ENCODE results near the gene APMAP. TPM values are rescaled to one million over a fixed set of nuclear protein-coding genes. Genes with fewer than 3 reads are reported as not detected.

The APMAP gene
- total RNA-seq, 1 experiment from 2014 or later = 82.7 TPM

- Histone ChIP-seq H3K36me3 (ENCODE audit: control insufficient read depth in 1 of 2, insufficient read depth in 2 of 2, low read length in 2 of 2) (peaks cover 19 to 35% of the 10 kb centered on the region in 2 experiments; a peak in 3 of 4 replicates), H4K20me1 (ENCODE audit: insufficient read depth) (no peaks in the 10 kb centered on the region), H3K27ac (ENCODE audit: low read depth, low read length) (no peak overlapping the region), H3K9me3 (ENCODE audit: control insufficient read depth in 1 of 2, insufficient read depth in 1 of 2, low read depth in 1 of 2, low read length in 2 of 2) (no peaks in the 10 kb centered on the region), H3K4me3 (replicated peaks in 1 of 2; ENCODE audit: low read depth in 1 of 2, low read length in 2 of 2) (no peak overlapping the region), H3K4me2 (ENCODE audit: low read length) (no peak overlapping the region), H3K9me2 (ENCODE audit: insufficient read depth) (no peaks in the 10 kb centered on the region), H3K9ac (ENCODE audit: low read length) (no peak overlapping the region), H3K79me2 (ENCODE audit: insufficient read depth, low read length) (no peaks in the 10 kb centered on the region), H3K4me1 (ENCODE audit: control insufficient read depth in 1 of 2, insufficient read depth in 2 of 2, low read length in 2 of 2) (no peaks in the 10 kb centered on the region), H3K27me3 (ENCODE audit: insufficient read depth, low read length) (no peaks in the 10 kb centered on the region), H2AFZ (ENCODE audit: low read depth, low read length, poor library complexity, severe bottlenecking) (no peak overlapping the region)
- DNase-seq (ENCODE audit: low read depth, low spot score) (no peak), ATAC-seq (no peak)
- BruUV-seq (replicated peaks) = no TSS peak
- RAD21 ChIA-PET (ENCODE audit: low non-redundant PET in 1 of 2, low total read pairs in 2 of 2, uncharacterized antibody in 2 of 2, unreplicated experiment in 2 of 2) = no interaction called here
- POLR2A ChIA-PET = no interaction called here
- intact Hi-C loops (cut with micrococcal nuclease) = no loop called here
- CTCF ChIA-PET = no interaction called here
- TF ChIP-seq POLR2A (IDR thresholded peaks at IDR 0.05; ENCODE audit: borderline replicate concordance, extremely low read depth, insufficient read depth, insufficient read length) (no peak), ZFX (IDR thresholded peaks at IDR 0.05) (no peak), ZNF274 (IDR thresholded peaks at IDR 0.05; ENCODE audit: low read depth, low read length) (no peak), TCF7L2 (IDR thresholded peaks at IDR 0.05; ENCODE audit: borderline replicate concordance, extremely low read depth, insufficient read depth, insufficient read length) (no peak), ELF1 (IDR thresholded peaks at IDR 0.05; ENCODE audit: borderline replicate concordance, low read depth) (no peak), EZH2phosphoT487 (IDR thresholded peaks at IDR 0.05; ENCODE audit: borderline replicate concordance) (no peak), SIN3A (IDR thresholded peaks at IDR 0.05; ENCODE audit: low read depth) (no peak), SP1 (IDR thresholded peaks at IDR 0.05; ENCODE audit: low read depth) (no peak), RAD21 (IDR thresholded peaks at IDR 0.05; ENCODE audit: low read depth) (no peak), EGR1 (IDR thresholded peaks at IDR 0.05; ENCODE audit: low read depth) (no peak), CTCF (IDR thresholded peaks at IDR 0.05 in 2 of 3, conservative IDR thresholded peaks at IDR 0.05 in 1 of 3; ENCODE audit: borderline replicate concordance in 1 of 3, insufficient read depth in 1 of 3, low read depth in 2 of 3, low read length in 2 of 3) (no peak)
These were observed 27.3 kb downstream of the APMAP start for GRCh38 chr20:24965065-24965919.
